ENCODE data around the gene SIGLEC10.
"Not testable (repeated sequence)": the region's sequence is repeated elsewhere in the genome, so short reads cannot be mapped to it uniquely, and the experiment has no call there.

DNA sequence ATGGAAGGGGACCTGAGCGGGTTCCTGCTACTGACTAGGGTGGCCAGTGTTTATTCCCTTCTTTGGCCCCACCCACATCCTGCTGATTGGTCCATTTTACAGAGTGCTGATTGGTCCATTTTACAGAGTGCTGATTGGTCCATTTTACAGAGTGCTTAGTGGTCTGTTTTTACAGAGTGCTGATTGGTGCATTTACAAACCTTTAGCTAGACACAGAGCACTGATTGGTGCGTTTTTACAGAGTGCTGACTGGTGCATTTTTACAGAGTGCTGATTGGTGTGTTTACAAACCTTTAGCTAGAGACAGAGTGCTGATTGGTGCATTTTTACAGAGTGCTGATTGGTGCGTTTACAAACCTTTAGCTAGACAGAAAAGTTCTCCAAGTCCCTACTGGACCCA, 30.1 kb upstream of the SIGLEC10 start:
- TF ChIP-seq POLR2A, POLR2AphosphoS5, EP300 (IDR thresholded peaks at IDR 0.05): not testable (repeated sequence)

Measured in sigmoid colon (tissue), 4 donors.